ENCODE data around the gene CPLANE2. TPM values are rescaled to one million over a fixed set of nuclear protein-coding genes. Genes with fewer than 3 reads are reported as not detected.

The CPLANE2 gene
- total and polyA plus RNA-seq, 2 of the 4 experiments (the other 2 are of a cell fraction) = 3.2 to 5.8 TPM

DNA sequence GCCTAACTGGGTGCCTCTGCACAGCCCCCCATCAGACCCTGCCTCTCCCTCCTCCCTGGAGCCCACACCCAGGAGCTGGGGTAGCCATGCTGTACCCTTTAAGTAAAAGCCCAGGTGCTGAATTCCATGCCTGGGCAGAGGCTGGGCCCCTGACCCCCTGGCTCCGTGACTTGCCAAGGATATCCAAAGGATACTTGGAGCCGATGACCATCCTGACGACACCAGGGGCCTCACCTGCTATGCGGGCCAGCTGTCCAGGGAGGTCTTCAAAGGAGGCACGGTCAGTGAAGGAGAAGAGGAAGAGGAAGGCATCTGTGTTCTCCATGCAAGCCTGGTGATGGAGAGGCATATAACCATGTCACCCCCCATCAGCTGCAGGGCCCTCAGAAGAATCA lies 4.7 kb downstream of the CPLANE2 start:
- H2BK20ac ChIP-seq (ENCODE audit: low read depth, low read length) = no peak overlapping the region
- H3K23ac ChIP-seq (ENCODE audit: low read depth, low read length) = no peak overlapping the region
- H3K27me3 ChIP-seq (ENCODE audit: control insufficient read depth, insufficient read depth, low read length) = peaks cover 14% of the 10 kb centered on the region
- no TSS peak for BruUV-seq (replicated peaks)
- H2BK15ac ChIP-seq (ENCODE audit: low read depth, low read length) = no peak overlapping the region
- no CpG with 5 or more reads among the region's 5 CpGs for WGBS, 2 experiments (ENCODE audit: extremely low coverage in 2 of 2, insufficient read length in 1 of 2)
- no peak overlapping the region for H4K5ac ChIP-seq (ENCODE audit: low read depth, low read length)
- H3K4ac ChIP-seq (ENCODE audit: low read depth, low read length) = no peak overlapping the region
- H3K9me3 ChIP-seq (ENCODE audit: control insufficient read depth, insufficient read depth, low read length) = peaks cover 4% of the 10 kb centered on the region
- ATAC-seq (ENCODE audit: low read depth) (no peak), DNase-seq (no peak)
- H3K9ac ChIP-seq (ENCODE audit: low read depth, low read length) = no peak overlapping the region
- peaks cover 6% of the 10 kb centered on the region for H3K4me1 ChIP-seq (ENCODE audit: control insufficient read depth, insufficient read depth, low read length)
- intact Hi-C loops (cut with micrococcal nuclease) = no loop called here
- no peak overlapping the region for H3K4me2 ChIP-seq (ENCODE audit: low read depth, low read length)
- H4K8ac ChIP-seq (ENCODE audit: low read depth in 2 of 2, low read length in 2 of 2) = no peak overlapping the region
- H2AFZ ChIP-seq (replicated peaks; ENCODE audit: low read length, poor library complexity) = no peak overlapping the region
- in situ Hi-C loops (cut with MboI; ENCODE audit: low sequenced_read_pairs) = no loop called here
- peaks cover 0 to 9% of the 10 kb centered on the region in 2 experiments; a peak in 2 of 4 replicates for H3K79me1 ChIP-seq (ENCODE audit: low read depth in 1 of 2, low read length in 2 of 2)
- no peak overlapping the region for H3K18ac ChIP-seq (ENCODE audit: low read depth, low read length)
- no peak overlapping the region for H2BK5ac ChIP-seq (ENCODE audit: low read depth, low read length, poor library complexity, severe bottlenecking)
- no peak overlapping the region for H2BK120ac ChIP-seq (ENCODE audit: low read depth, low read length)
- H3K9me1 ChIP-seq (ENCODE audit: insufficient read depth, low read length) = 0 out of 2 replicates have a peak, but pooled peaks cover 4% of the 10 kb centered on the region
- H2AK9ac ChIP-seq (replicated peaks; ENCODE audit: low read depth, low read length, poor library complexity) = no peak overlapping the region
- dilution Hi-C loops (cut with HindIII; ENCODE audit: low sequenced_read_pairs, unreplicated experiment) = no loop called here
- TF ChIP-seq CTCF (conservative IDR thresholded peaks at IDR 0.05; ENCODE audit: low read depth, low read length) (no peak), MAZ (IDR thresholded peaks at IDR 0.05; ENCODE audit: borderline replicate concordance, low read depth, low read length) (no peak), SMC3 (IDR thresholded peaks at IDR 0.05; ENCODE audit: low read depth, low read length) (no peak), MXI1 (IDR thresholded peaks at IDR 0.05; ENCODE audit: borderline replicate concordance, low read depth, low read length) (no peak), CHD1 (IDR thresholded peaks at IDR 0.05; ENCODE audit: low read depth, low read length) (no peak), RFX5 (IDR thresholded peaks at IDR 0.05; ENCODE audit: low read depth, low read length) (no peak), BHLHE40 (IDR thresholded peaks at IDR 0.05; ENCODE audit: low read depth, low read length) (no peak), ELK1 (IDR thresholded peaks at IDR 0.05; ENCODE audit: borderline replicate concordance, low read depth, low read length) (no peak), FOS (IDR thresholded peaks at IDR 0.05; ENCODE audit: low read depth, low read length) (no peak), RAD21 (IDR thresholded peaks at IDR 0.05; ENCODE audit: low read length) (no peak), CEBPB (IDR thresholded peaks at IDR 0.05; ENCODE audit: low read depth, low read length) (no peak), POLR2A (IDR thresholded peaks at IDR 0.05; ENCODE audit: low read depth, low read length) (no peak), RCOR1 (IDR thresholded peaks at IDR 0.05; ENCODE audit: insufficient replicate concordance, low read length) (no peak), NFE2L2 (IDR thresholded peaks at IDR 0.05; ENCODE audit: low read depth, low read length) (no peak), MAFK (IDR thresholded peaks at IDR 0.05; ENCODE audit: low read depth, low read length) (no peak)
- TF ChIP-seq, protein P1, sequence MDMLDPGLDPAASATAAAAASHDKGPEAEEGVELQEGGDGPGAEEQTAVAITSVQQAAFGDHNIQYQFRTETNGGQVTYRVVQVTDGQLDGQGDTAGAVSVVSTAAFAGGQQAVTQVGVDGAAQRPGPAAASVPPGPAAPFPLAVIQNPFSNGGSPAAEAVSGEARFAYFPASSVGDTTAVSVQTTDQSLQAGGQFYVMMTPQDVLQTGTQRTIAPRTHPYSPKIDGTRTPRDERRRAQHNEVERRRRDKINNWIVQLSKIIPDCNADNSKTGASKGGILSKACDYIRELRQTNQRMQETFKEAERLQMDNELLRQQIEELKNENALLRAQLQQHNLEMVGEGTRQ (IDR thresholded peaks at IDR 0.05; ENCODE audit: low read depth, low read length) = no peak
- 0 out of 2 replicates have a peak overlapping the region, but pooled peaks have one; percentile 5 for H2AK5ac ChIP-seq (ENCODE audit: low read depth, low read length)
- ChIA-PET CTCF (no interaction called here), POLR2A (ENCODE audit: unreplicated experiment) (no interaction called here)
- H3K4me3 ChIP-seq (ENCODE audit: insufficient read depth, low read depth, low read length) = no peak overlapping the region
- no peak overlapping the region for H3K27ac ChIP-seq (ENCODE audit: insufficient read depth, low read length)
- no peak overlapping the region for H4K91ac ChIP-seq (ENCODE audit: insufficient read depth, low read depth, low read length)
- H3K56ac ChIP-seq (ENCODE audit: extremely low read depth, insufficient read depth, low read length) = no peak overlapping the region
- H3K36me3 ChIP-seq (ENCODE audit: control insufficient read depth, insufficient read depth, low read length) = no peaks in the 10 kb centered on the region
- no peak overlapping the region for H3K14ac ChIP-seq (replicated peaks; ENCODE audit: low read depth, low read length)
- no peaks in the 10 kb centered on the region for H4K20me1 ChIP-seq (ENCODE audit: insufficient read depth, low read length)

Measured in IMR-90 (cell line).